Urothelium cell line (cell line): Measurements from ENCODE around the gene DUSP23.

Experiments
- DNase-seq: peaks from one replicate; pipeline ENCODE4 v3.0.0; 2011; ENCODE audit warnings: low spot score, mixed read lengths
- FAIRE-seq: peaks from 2 replicates; lab custom pipeline; 2011; peaks lifted over from hg19 to GRCh38; lab: Jason Lieb, UNC

Gene DUSP23

GRCh38 chr1:159783724-159784123 lies 3.0 kb downstream of the DUSP23 start:
- peak; percentile 50 for FAIRE-seq
- no peak for DNase-seq

GRCh38 chr1:159786465-159786864 lies 5.7 kb downstream of the DUSP23 start:
- no peak for FAIRE-seq
- DNase-seq: no peak

GRCh38 chr1:159786966-159787365 lies 6.2 kb downstream of the DUSP23 start:
- DNase-seq: no peak
- FAIRE-seq: no peak

GRCh38 chr1:159790237-159790917 lies 9.6 kb downstream of the DUSP23 start:
- FAIRE-seq: no peak
- DNase-seq: peak; percentile 46

- no peak for FAIRE-seq
- no peak for DNase-seq
These were observed 10.3 kb downstream of the DUSP23 start for GRCh38 chr1:159791031-159791430.

- FAIRE-seq: no peak
These were observed 10.7 kb downstream of the DUSP23 start for GRCh38 chr1:159791461-159791860.

GRCh38 chr1:159795534-159795933 lies 14.8 kb downstream of the DUSP23 start:
- FAIRE-seq (no peak), DNase-seq (no peak)

More at GRCh38 chr1:159791461-159791860, 10.7 kb downstream of the DUSP23 start:
- DNase-seq: no peak

- FAIRE-seq (no peak), DNase-seq (peak; percentile 81)
These were observed 18.1 kb downstream of the DUSP23 start for GRCh38 chr1:159798893-159799292.

- no peak for FAIRE-seq
These were observed 18.8 kb downstream of the DUSP23 start for GRCh38 chr1:159799446-159799985.

GRCh38 chr1:159800177-159800930 lies 19.6 kb downstream of the DUSP23 start:
- DNase-seq (no peak), FAIRE-seq (no peak)

More at GRCh38 chr1:159799446-159799985, 18.8 kb downstream of the DUSP23 start:
- no peak for DNase-seq

- DNase-seq (no peak), FAIRE-seq (no peak)
These were observed 21.3 kb downstream of the DUSP23 start, which contains the start of gene FCRL6 for GRCh38 chr1:159802111-159802510. FCRL6 (plus strand) TSS chr1:159802360; CDS start chr1:159802425, 65 bp downstream.

GRCh38 chr1:159803956-159804689 lies 23.4 kb downstream of the DUSP23 start:
- DNase-seq (no peak), FAIRE-seq (no peak)

- DNase-seq (no peak), FAIRE-seq (no peak)
These were observed 24.2 kb downstream of the DUSP23 start for GRCh38 chr1:159804924-159805323.

GRCh38 chr1:159815926-159816325 lies 35.2 kb downstream of the DUSP23 start:
- FAIRE-seq: no peak
- no peak for DNase-seq

GRCh38 chr1:159817276-159818041 lies 36.7 kb downstream of the DUSP23 start:
- no peak for FAIRE-seq
- no peak for DNase-seq

GRCh38 chr1:159821171-159821867 lies 40.6 kb downstream of the DUSP23 start:
- DNase-seq: no peak
- no peak for FAIRE-seq

GRCh38 chr1:159823406-159823805 lies 42.6 kb downstream of the DUSP23 start:
- FAIRE-seq: no peak

GRCh38 chr1:159825564-159825963 lies 44.8 kb downstream of the DUSP23 start:
- FAIRE-seq (no peak), DNase-seq (no peak)

More at GRCh38 chr1:159823406-159823805, 42.6 kb downstream of the DUSP23 start:
- DNase-seq: no peak

GRCh38 chr1:159826441-159827101 lies 45.8 kb downstream of the DUSP23 start, which contains the start of gene SLAMF8:
SLAMF8 (plus strand) TSS chr1:159826873; CDS start chr1:159826899, 26 bp downstream.
- FAIRE-seq: no peak

More at GRCh38 chr1:159826441-159827101, 45.8 kb downstream of the DUSP23 start, which contains the start of gene SLAMF8:
- DNase-seq: no peak
